Esophagus mucosa (tissue), 1 donor: ENCODE measurements around the gene KCNMB2. TPM values are rescaled to one million over a fixed set of nuclear protein-coding genes. Genes with fewer than 3 reads are reported as not detected.
"Not testable (repeated sequence)": the region's sequence is repeated elsewhere in the genome, so short reads cannot be mapped to it uniquely, and the experiment has no call there.

Experiments
- ATAC-seq: fragments of 200-7000 bp; cut with Tn5 transposase; one replicate; pipeline ENCODE4 v1.9.1; 2020
- total RNA-seq: library from RNA; stranded (reverse); gene quantifications from one replicate; pipeline ENCODE4 v1.2.4, GENCODE V29; 2023
- donor health status: DM: yes; HTN: yes; CAD: no.

Gene KCNMB2
- total RNA-seq, 1 donor from 2014 or later: not detected

- ATAC-seq: no peak
These were observed 287.5 kb downstream of the KCNMB2 start for GRCh38 chr3:178823591-178824246.

- ATAC-seq: no peak
These were observed 290.3 kb downstream of the KCNMB2 start for GRCh38 chr3:178826435-178827123.

- no peak for ATAC-seq
These were observed 291.1 kb downstream of the KCNMB2 start for GRCh38 chr3:178827285-178827856.

GRCh38 chr3:178833695-178834094, 297.5 kb downstream of the KCNMB2 start:
- ATAC-seq: no peak

GRCh38 chr3:178835033-178835432, 298.8 kb downstream of the KCNMB2 start:
- no peak for ATAC-seq

- ATAC-seq: no peak
These were observed 301.3 kb downstream of the KCNMB2 start for GRCh38 chr3:178837512-178837911.

GRCh38 chr3:178840586-178840985, 304.4 kb downstream of the KCNMB2 start:
- ATAC-seq: no peak

- no peak for ATAC-seq
These were observed 304.8 kb downstream of the KCNMB2 start for GRCh38 chr3:178841011-178841410.

GRCh38 chr3:178844916-178845315, 308.7 kb downstream of the KCNMB2 start:
- ATAC-seq: no peak

GRCh38 chr3:178845420-178846118, 309.3 kb downstream of the KCNMB2 start:
- ATAC-seq: no peak

- no peak for ATAC-seq
These were observed 311.0 kb downstream of the KCNMB2 start for GRCh38 chr3:178847190-178847589.

GRCh38 chr3:178849199-178849910, 313.1 kb downstream of the KCNMB2 start:
- ATAC-seq: no peak

GRCh38 chr3:178850450-178851190, 314.4 kb downstream of the KCNMB2 start:
- ATAC-seq: no peak

- no peak for ATAC-seq
These were observed 315.3 kb downstream of the KCNMB2 start for GRCh38 chr3:178851564-178851963.

GRCh38 chr3:178856804-178857203, 320.6 kb downstream of the KCNMB2 start:
- peak; percentile 73 for ATAC-seq

- no peak for ATAC-seq
These were observed 323.1 kb downstream of the KCNMB2 start for GRCh38 chr3:178859386-178859785.

- ATAC-seq: not testable (repeated sequence)
These were observed 323.7 kb downstream of the KCNMB2 start for GRCh38 chr3:178859900-178860436.

- no peak for ATAC-seq
These were observed 332.4 kb downstream of the KCNMB2 start for GRCh38 chr3:178868681-178869080.

GRCh38 chr3:178870085-178870484, 333.8 kb downstream of the KCNMB2 start:
- no peak for ATAC-seq

GRCh38 chr3:178875157-178875556, 338.9 kb downstream of the KCNMB2 start:
- no peak for ATAC-seq

- no peak for ATAC-seq
These were observed 339.6 kb downstream of the KCNMB2 start for GRCh38 chr3:178875836-178876235.

- no peak for ATAC-seq
These were observed 344.0 kb downstream of the KCNMB2 start for GRCh38 chr3:178880274-178880673.
